IPS-20b (cell line): ENCODE data around the gene GNB5.

Source experiments
- H3K27ac ChIP-seq: one replicate; pipeline ENCODE4 v1.5.1; 2013; ENCODE audit warnings: low read length
- H3K27me3 ChIP-seq: 2 replicates; pipeline ENCODE4 v1.6.1; 2013; ENCODE audit warnings: mild to moderate bottlenecking, low read length, inconsistent platforms; ENCODE audit not compliant: insufficient read depth
- H3K36me3 ChIP-seq: 2 replicates; pipeline ENCODE4 v1.6.1; 2013; ENCODE audit warnings: low read depth, mild to moderate bottlenecking, inconsistent platforms, low read length, moderate library complexity; ENCODE audit not compliant: insufficient read depth
- H3K4me1 ChIP-seq: 2 replicates; pipeline ENCODE4 v1.6.1; 2013; ENCODE audit warnings: mild to moderate bottlenecking, control low read depth, inconsistent platforms, low read length, moderate library complexity; ENCODE audit not compliant: insufficient read depth
- H3K4me3 ChIP-seq: 2 replicates; pipeline ENCODE4 v1.5.1; 2013; ENCODE audit warnings: mild to moderate bottlenecking, low read length, inconsistent platforms
- H3K9ac ChIP-seq: 2 replicates; pipeline ENCODE4 v1.6.1; 2013; ENCODE audit warnings: low read depth, mild to moderate bottlenecking, inconsistent platforms, low read length, moderate library complexity
- H3K9me3 ChIP-seq: 2 replicates; pipeline ENCODE4 v1.6.1; 2013; ENCODE audit warnings: mild to moderate bottlenecking, low read depth, low read length, inconsistent platforms; ENCODE audit not compliant: insufficient read depth

Gene GNB5

DNA sequence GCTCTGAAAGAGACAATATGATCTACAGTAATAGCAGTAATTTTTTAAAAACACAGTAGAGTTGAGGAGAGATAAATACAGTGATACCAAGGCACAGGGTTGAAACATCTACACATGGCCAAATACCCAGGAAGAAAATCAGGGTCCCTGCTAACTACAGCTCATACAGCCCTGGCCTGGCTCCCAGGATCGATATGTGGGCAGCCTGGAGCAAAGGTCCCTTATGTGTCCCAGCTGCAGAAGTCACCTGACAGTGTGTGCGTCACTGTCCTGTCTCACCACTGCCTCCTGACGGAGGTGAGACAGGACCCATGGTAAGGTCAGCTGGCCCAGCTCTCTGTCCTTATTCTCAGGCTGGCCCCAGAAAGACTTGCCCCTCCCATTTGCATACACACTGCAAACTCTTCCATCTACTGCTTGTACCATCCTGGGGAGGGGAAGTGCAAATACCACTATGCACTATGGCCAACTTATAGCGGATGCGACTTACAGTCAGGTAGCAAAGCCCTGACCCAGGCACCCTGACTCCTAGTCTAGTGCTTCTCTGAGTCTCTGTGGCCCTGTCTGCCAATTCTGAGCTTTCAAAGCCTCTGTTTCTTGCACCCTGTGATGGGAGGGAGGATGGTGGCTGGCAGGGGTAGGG, 56.6 kb downstream of the GNB5 start:
- H3K27me3 ChIP-seq: no peaks in the 10 kb centered on the region
- no peaks in the 10 kb centered on the region for H3K4me1 ChIP-seq
- peaks cover 21% of the 10 kb centered on the region; the same call in 1 of the 2 replicates for H3K36me3 ChIP-seq
- no peak overlapping the region for H3K4me3 ChIP-seq
- H3K27ac ChIP-seq: no peak overlapping the region
- no peak overlapping the region for H3K9ac ChIP-seq
- no peaks in the 10 kb centered on the region for H3K9me3 ChIP-seq

DNA sequence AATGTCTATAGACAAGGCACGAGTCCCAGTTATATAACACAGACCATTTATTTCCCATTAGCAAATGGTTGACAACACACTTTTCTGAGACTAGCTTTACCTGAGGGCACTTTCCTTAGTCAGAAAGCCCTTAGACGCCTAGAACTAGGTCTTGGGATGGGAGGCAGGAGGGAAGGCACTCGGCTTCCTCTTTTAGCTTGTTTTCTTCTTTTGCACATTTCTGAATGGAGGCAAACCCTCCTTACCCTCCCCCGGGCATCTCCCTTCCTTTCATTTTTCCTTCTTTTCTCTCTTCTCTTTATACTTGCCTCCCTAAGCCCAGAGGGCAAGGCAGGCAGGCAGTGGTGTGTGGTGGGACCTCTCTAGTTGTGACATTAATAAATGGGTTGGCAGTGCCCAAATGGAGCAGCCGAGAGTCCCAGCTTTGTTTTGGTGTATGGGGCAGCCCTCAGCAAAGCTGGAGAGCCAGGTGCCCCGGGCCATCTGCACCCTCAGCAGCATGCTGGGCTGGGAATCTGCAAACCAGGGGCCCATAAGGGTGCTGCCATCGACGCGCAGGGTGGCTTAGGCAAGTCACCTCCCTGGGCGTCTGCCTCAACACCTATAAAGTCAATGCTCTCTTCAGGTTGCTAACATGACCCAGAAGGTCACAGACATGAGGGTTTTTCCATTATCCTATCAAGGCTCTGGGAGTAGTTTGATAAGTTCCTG, 57.5 kb downstream of the GNB5 start:
- no peak overlapping the region for H3K4me3 ChIP-seq
- H3K4me1 ChIP-seq: no peaks in the 10 kb centered on the region
- H3K9me3 ChIP-seq: no peaks in the 10 kb centered on the region
- H3K27ac ChIP-seq: no peak overlapping the region
- H3K27me3 ChIP-seq: no peaks in the 10 kb centered on the region
- peaks cover 17% of the 10 kb centered on the region; the same call in 1 of the 2 replicates for H3K36me3 ChIP-seq
- no peak overlapping the region for H3K9ac ChIP-seq

DNA sequence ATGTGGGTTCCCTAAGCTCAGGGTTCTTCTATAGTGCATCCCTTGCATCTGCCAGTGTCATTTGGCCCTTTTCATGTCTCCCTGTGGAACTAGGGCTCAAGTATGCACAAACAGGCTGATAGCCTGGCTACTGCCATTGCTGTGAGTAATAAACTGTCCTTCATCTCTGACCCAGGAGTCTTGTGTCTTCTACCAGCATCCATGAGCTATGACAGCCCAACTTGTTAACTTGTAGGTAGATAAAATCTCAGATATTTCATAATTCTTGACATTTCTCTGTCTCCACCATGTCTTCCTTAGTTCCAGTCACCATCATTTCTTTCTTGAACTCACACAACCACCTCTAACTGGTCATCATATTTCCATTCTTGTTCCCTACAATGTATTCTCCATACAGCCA, 59.1 kb downstream of the GNB5 start:
- Histone ChIP-seq H3K27me3 (no peaks in the 10 kb centered on the region), H3K9me3 (no peaks in the 10 kb centered on the region), H3K4me3 (no peak overlapping the region), H3K36me3 (peaks cover 12% of the 10 kb centered on the region; the same call in 1 of the 2 replicates), H3K9ac (no peak overlapping the region), H3K27ac (no peak overlapping the region), H3K4me1 (no peaks in the 10 kb centered on the region)

DNA sequence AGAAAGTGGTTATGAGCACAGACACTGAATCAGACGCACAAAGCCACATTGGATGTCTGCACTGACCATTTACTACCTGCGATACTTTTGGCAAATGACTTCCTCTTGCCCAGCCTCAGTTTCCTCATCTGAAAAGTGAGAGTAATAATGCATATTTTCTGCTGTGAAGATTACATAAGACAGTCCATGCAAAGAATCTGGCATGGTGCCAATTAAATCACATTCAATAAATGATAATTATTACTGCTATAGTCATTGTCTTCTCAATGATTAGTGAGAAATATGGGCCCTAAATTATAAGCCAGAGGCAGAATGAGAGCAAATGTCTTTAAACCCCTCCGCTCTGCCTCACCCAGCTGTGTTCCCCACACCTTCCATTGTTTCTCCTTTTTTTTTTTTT, 62.6 kb downstream of the GNB5 start:
- Histone ChIP-seq H3K36me3 (peaks cover 5% of the 10 kb centered on the region; the same call in 1 of the 2 replicates), H3K4me1 (no peaks in the 10 kb centered on the region), H3K27me3 (no peaks in the 10 kb centered on the region), H3K9me3 (no peaks in the 10 kb centered on the region), H3K27ac (no peak overlapping the region), H3K4me3 (no peak overlapping the region), H3K9ac (no peak overlapping the region)

DNA sequence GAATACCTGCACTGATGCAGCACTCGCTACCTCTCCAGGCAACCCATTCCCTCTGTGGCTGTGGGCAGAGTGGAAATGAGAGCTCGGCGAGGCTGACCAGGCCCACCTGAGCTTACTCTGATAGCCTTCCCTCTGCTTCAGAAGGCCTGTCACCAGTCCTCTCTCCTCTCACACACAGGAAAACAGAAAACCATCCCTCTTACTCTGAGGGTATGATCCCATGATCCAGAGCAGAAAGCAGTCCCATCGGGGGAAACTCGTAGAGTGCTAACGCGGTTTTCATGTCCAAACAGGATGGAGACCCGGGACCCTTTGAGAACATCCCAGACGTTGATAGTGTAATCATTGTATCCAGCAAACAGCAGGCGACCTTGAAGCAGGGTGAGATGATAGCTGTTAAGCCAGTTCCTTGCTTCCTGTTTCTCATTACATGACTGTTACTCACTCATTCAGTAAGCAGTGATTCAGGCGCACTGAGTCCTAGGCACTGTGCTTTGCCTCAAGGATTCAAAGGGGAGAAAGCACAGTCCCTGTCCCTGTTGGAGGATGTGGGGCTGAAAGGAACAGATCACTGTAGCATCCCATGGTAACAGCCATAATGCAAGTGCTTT, 66.8 kb downstream of the GNB5 start:
- H3K4me3 ChIP-seq: no peak overlapping the region
- no peaks in the 10 kb centered on the region for H3K27me3 ChIP-seq
- no peak overlapping the region for H3K9ac ChIP-seq
- no peak overlapping the region for H3K27ac ChIP-seq
- no peaks in the 10 kb centered on the region for H3K4me1 ChIP-seq
- no peaks in the 10 kb centered on the region for H3K9me3 ChIP-seq
- 0 out of 2 replicates have a peak, but pooled peaks cover 5% of the 10 kb centered on the region for H3K36me3 ChIP-seq

DNA sequence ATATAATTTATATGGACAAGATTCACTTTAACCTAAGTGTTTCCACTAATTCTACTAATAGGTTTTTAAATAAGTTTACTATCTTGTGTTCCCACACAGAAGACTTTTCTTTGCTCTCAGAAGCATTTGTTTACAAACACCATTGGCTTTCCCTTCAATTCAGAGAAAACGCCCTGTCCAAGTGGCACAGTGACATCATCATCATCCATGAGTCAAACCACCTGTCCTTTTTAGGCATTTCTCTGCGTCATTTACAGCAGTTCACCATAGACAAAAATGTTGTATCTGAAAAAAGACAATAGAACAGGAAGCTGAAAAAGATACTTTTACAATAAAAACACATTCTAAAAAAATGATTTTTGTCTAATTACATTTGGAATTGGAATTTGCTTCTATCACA, 69.3 kb downstream of the GNB5 start:
- Histone ChIP-seq H3K4me3 (no peak overlapping the region), H3K36me3 (0 out of 2 replicates have a peak, but pooled peaks cover 5% of the 10 kb centered on the region), H3K27ac (no peak overlapping the region)

DNA sequence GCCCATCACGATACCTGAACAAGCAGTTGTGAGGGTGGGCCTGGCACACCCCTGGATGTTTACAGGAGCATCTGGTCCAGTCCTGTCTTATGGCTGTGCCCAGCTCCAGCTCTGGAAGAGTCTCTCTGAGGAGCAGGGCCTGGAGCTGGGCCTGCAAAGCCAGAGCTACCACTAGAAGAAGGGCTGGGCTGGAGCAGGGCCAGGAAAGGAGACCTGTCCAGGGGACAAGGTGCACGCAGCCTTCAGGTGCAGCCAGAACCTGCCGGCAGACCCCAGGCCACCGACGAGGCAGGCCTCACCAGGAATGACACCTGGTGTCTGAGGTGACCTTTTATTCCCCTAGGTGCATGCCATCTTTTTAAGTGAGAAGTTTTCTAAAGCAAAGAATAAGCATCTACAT, 70.2 kb downstream of the GNB5 start:
- no peaks in the 10 kb centered on the region for H3K4me1 ChIP-seq

More for the DNA sequence above, 69.3 kb downstream of the GNB5 start:
- H3K4me1 ChIP-seq: no peaks in the 10 kb centered on the region
- H3K9ac ChIP-seq: no peak overlapping the region
- H3K27me3 ChIP-seq: no peaks in the 10 kb centered on the region
- H3K9me3 ChIP-seq: no peaks in the 10 kb centered on the region

DNA sequence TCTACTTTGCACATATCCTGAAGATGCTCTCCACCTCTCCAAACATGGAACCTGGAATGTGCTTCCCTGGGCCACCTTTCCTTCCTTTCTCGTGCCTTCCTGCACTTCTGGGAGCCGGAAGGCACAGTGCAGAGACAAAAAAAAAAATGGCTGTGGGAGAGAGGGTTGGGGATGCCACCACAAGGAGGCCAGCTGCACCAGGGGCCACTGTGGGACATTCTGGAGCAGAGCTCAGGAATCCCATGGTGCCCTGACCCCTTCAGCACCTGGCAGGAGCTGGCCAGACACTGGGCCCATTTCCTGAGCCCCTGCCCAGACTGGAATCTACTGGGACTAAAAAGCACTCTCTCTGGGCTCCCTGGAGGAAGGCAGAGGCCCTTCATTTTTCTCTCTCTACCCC, 70.7 kb downstream of the GNB5 start:
- Histone ChIP-seq H3K27ac (no peak overlapping the region), H3K9me3 (no peaks in the 10 kb centered on the region), H3K4me3 (no peak overlapping the region), H3K27me3 (no peaks in the 10 kb centered on the region), H3K36me3 (0 out of 2 replicates have a peak, but pooled peaks cover 5% of the 10 kb centered on the region), H3K4me1 (no peaks in the 10 kb centered on the region), H3K9ac (no peak overlapping the region)

More for the DNA sequence above, 70.2 kb downstream of the GNB5 start:
- H3K9ac ChIP-seq: no peak overlapping the region
- no peak overlapping the region for H3K4me3 ChIP-seq
- no peaks in the 10 kb centered on the region for H3K9me3 ChIP-seq
- 0 out of 2 replicates have a peak, but pooled peaks cover 5% of the 10 kb centered on the region for H3K36me3 ChIP-seq
- H3K27me3 ChIP-seq: no peaks in the 10 kb centered on the region
- no peak overlapping the region for H3K27ac ChIP-seq

DNA sequence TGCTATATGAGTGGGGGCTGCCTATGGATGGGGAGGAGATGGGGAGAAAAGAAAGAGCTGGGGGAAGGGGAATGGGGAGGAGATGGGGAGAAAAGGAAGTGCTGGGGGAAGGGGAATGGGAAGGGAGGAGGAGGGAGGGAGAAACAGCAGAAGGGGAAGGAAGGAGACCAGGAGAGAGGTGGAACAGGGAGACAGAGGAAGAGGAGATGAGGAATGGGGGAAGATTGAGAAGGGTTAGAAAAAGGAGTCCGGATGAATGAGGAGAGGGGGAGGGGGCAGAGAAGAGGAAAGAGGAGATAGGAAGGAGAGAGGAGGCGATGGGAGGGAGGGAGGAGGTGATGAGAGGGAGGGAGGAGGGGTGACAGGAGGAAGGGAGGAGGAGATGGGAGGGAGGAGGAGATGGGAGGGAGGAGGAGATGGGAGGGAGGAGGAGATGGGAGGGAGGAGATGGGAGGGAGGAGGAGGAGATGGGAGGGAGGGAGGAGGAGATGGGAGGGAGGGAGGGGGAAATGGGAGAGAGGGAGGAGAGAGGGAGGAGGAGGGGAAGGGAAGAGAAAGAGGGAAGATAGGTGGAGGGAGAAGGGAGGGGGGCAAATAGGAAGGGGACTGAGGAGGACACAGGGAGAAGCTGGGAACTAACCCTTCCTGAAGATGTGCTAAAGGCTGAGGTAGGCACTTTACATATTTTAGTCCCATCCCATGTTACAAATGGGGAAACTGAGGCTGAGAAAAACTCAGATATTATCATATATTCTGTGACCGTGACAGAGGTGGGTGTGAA, 72.0 kb downstream of the GNB5 start:
- H3K27ac ChIP-seq: no peak overlapping the region
- H3K9ac ChIP-seq: no peak overlapping the region
- no peaks in the 10 kb centered on the region for H3K9me3 ChIP-seq
- no peaks in the 10 kb centered on the region for H3K4me1 ChIP-seq
- no peak overlapping the region for H3K4me3 ChIP-seq
- peaks cover 4% of the 10 kb centered on the region; the same call in 1 of the 2 replicates for H3K27me3 ChIP-seq
- 0 out of 2 replicates have a peak, but pooled peaks cover 5% of the 10 kb centered on the region for H3K36me3 ChIP-seq

DNA sequence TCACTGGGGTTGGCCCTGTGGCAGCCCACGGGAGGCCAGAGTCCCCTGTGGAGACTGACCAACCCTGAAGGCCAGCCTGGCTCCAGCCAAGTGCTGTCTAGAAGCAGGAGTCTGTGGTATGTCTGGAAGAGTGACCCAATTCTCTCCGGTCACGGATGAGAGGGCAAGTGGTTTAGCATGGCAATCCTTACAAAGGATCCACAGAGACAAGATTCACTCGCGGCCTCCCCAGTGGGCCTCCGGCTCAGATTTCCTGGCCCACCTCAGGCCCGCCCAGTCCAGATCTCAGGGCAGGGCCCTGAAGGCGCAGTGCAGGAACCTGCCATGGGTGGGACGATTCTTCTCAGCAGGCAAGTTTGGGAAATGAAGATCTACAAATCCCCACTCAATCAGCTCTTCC, 73.6 kb downstream of the GNB5 start:
- H3K27ac ChIP-seq: no peak overlapping the region
- H3K36me3 ChIP-seq: 0 out of 2 replicates have a peak, but pooled peaks cover 5% of the 10 kb centered on the region
- no peaks in the 10 kb centered on the region for H3K4me1 ChIP-seq
- H3K27me3 ChIP-seq: peaks cover 19% of the 10 kb centered on the region
- H3K9ac ChIP-seq: no peak overlapping the region
- H3K9me3 ChIP-seq: no peaks in the 10 kb centered on the region
- H3K4me3 ChIP-seq: no peak overlapping the region

DNA sequence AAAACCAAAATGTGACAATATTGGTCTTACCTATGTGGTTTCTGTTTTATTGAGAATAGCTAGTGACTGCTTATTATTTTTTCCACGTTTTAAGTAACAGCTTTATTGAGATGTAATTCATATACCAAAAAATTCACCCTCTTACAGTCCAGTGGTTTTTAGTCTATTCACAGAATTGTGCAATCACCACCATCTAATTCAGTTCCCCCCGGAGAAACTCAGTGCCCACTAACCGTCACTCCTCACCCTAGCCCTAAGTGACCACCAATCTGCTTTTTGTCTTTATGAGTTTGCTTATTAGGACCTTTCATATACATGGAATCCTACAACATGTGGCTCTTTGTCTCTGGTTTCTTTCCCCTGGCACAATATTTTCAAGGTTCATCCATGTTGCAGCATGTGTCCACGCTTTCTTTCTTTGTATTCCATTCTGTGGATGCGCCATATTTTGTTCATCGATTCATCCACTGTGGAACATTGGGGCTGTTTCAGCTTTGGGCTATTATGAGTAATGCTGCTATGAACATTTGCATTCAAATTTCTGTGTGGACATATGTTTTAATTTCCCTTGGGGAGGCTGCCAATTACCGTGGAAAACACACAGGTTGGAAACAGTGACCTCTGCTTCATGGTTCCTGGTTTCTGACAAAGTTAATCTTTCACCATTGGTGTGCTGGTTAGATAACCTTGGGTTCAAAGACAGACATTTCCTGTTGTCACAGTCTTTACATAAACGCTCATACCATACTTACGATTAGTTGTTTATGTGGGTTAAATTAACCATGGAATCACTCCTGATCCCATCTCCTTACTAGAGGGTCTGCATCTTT, 75.4 kb downstream of the GNB5 start:
- Histone ChIP-seq H3K27me3 (peaks cover 36% of the 10 kb centered on the region), H3K4me1 (no peaks in the 10 kb centered on the region), H3K27ac (no peak overlapping the region), H3K4me3 (no peak overlapping the region), H3K36me3 (no peaks in the 10 kb centered on the region), H3K9me3 (no peaks in the 10 kb centered on the region), H3K9ac (no peak overlapping the region)
